Osteocyte (in vitro differentiated cells): ENCODE results near the gene ARHGEF7. TPM values are rescaled to one million over a fixed set of nuclear protein-coding genes. Genes with fewer than 3 reads are reported as not detected.

Experiments
- DNase-seq: peaks from one replicate; pipeline ENCODE4 v3.0.0; 2021; ENCODE audit warnings: mixed read lengths; ENCODE audit not compliant: unreplicated experiment; ENCODE audit errors: extremely low spot score
- H3K27ac Mint-ChIP-seq: one replicate; pipeline ENCODE4 v1.8.0; 2021; ENCODE audit warnings: mild to moderate bottlenecking, mixed read lengths; ENCODE audit not compliant: unreplicated experiment
- H3K27me3 Mint-ChIP-seq: one replicate; pipeline ENCODE4 v1.8.0; 2021; ENCODE audit warnings: mixed read lengths; ENCODE audit not compliant: unreplicated experiment
- H3K36me3 Mint-ChIP-seq: one replicate; pipeline ENCODE4 v1.8.0; 2021; ENCODE audit warnings: mixed read lengths; ENCODE audit not compliant: unreplicated experiment
- H3K4me1 Mint-ChIP-seq: one replicate; pipeline ENCODE4 v1.8.0; 2021; ENCODE audit warnings: mixed read lengths; ENCODE audit not compliant: unreplicated experiment
- H3K4me3 Mint-ChIP-seq: one replicate; pipeline ENCODE4 v1.8.0; 2021; ENCODE audit warnings: mild to moderate bottlenecking, moderate library complexity, mixed read lengths; ENCODE audit not compliant: unreplicated experiment
- H3K9me3 Mint-ChIP-seq: one replicate; pipeline ENCODE4 v1.8.0; 2021; ENCODE audit warnings: mixed read lengths; ENCODE audit not compliant: unreplicated experiment
- total RNA-seq: library from RNA; stranded (reverse); gene quantifications from 2 replicates; pipeline ENCODE4 v1.2.1, GENCODE V29; 2021
- TF ChIP-seq, protein P1 (sequence below): fragments of 200-600 bp; sonication (generic); IDR thresholded peaks from 2 replicates; pipeline ENCODE4 v1.5.0; 2021; ENCODE audit warnings: antibody characterized with exemption, mild to moderate bottlenecking, moderate library complexity

ARHGEF7 gene
- total RNA-seq, 1 donor from 2014 or later = 125 TPM

- H3K4me3 Mint-ChIP-seq = no peak overlapping the region
- no peaks in the 10 kb centered on the region for H3K9me3 Mint-ChIP-seq
- no peaks in the 10 kb centered on the region for H3K27me3 Mint-ChIP-seq
- TF ChIP-seq, protein P1, sequence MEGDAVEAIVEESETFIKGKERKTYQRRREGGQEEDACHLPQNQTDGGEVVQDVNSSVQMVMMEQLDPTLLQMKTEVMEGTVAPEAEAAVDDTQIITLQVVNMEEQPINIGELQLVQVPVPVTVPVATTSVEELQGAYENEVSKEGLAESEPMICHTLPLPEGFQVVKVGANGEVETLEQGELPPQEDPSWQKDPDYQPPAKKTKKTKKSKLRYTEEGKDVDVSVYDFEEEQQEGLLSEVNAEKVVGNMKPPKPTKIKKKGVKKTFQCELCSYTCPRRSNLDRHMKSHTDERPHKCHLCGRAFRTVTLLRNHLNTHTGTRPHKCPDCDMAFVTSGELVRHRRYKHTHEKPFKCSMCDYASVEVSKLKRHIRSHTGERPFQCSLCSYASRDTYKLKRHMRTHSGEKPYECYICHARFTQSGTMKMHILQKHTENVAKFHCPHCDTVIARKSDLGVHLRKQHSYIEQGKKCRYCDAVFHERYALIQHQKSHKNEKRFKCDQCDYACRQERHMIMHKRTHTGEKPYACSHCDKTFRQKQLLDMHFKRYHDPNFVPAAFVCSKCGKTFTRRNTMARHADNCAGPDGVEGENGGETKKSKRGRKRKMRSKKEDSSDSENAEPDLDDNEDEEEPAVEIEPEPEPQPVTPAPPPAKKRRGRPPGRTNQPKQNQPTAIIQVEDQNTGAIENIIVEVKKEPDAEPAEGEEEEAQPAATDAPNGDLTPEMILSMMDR = no peak
- peak overlapping the region; percentile 85 for H3K27ac Mint-ChIP-seq
- peaks cover 58% of the 10 kb centered on the region for H3K36me3 Mint-ChIP-seq
- DNase-seq = no peak
- H3K4me1 Mint-ChIP-seq = peaks cover 47% of the 10 kb centered on the region
Observed at GRCh38 chr13:111251646-111252445, 136.7 kb downstream of the ARHGEF7 start.

DNA sequence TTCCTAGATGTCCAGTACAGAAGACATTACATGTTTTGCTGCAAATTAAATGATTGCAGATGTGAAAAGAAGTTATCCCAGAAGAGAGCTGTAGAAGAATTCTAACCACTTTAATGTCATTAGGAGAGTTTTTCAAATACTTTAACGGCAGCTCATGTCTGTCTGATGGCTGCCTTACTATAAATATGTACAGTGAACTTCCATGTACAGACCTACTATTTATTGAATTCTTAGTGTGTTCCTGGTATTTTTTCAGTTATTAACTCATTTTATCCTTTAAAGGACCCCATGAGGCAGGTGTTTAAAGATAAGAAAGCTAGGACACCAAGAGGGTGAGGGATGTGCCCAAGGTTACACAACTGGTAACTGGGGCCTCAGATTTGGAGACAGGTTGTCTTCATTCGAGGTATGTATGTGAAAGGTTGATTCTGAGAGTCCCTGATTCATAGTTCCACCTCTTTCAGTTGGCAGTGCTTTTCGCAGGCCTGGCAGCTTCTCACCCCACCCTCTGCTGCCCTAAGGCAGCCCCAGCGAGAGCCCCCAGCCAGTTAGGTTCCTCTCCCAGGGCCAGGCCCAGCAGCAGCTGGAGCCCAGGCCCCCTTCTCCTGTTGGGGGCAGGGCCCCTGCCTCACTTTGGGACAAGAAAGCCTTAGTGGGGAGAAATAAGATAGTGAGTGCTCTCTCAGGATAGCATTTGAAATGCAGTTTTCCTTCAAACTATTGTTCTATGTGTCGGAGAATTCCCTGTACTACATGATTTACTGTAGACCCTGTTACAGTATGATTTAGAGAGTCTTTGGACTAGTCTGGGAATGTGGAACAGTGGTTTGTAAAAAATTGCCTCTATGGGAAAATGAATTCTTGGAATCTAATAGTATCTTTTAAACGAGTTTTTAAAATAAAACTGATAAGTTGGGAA lies 137.6 kb downstream of the ARHGEF7 start:
- Mint-ChIP-seq H3K4me3 (no peak overlapping the region), H3K27ac (peak overlapping the region; percentile 85), H3K27me3 (no peaks in the 10 kb centered on the region), H3K9me3 (no peaks in the 10 kb centered on the region), H3K36me3 (peaks cover 55% of the 10 kb centered on the region), H3K4me1 (peaks cover 44% of the 10 kb centered on the region)
- DNase-seq = peak; percentile 70
- TF ChIP-seq, protein P1 = no peak

- Mint-ChIP-seq H3K27me3 (no peaks in the 10 kb centered on the region), H3K9me3 (no peaks in the 10 kb centered on the region), H3K27ac (peak overlapping the region; percentile 76), H3K36me3 (peaks cover 55% of the 10 kb centered on the region), H3K4me3 (no peak overlapping the region), H3K4me1 (peaks cover 38% of the 10 kb centered on the region)
- peak; percentile 64 for DNase-seq
- TF ChIP-seq, protein P1 = no peak
Observed at GRCh38 chr13:111253365-111253872, 138.3 kb downstream of the ARHGEF7 start.

GRCh38 chr13:111255228-111255790 lies 140.2 kb downstream of the ARHGEF7 start:
- Mint-ChIP-seq H3K27ac (no peak overlapping the region), H3K4me3 (no peak overlapping the region), H3K4me1 (peaks cover 34% of the 10 kb centered on the region), H3K9me3 (peaks cover 9% of the 10 kb centered on the region), H3K36me3 (peaks cover 61% of the 10 kb centered on the region), H3K27me3 (no peaks in the 10 kb centered on the region)
- TF ChIP-seq, protein P1 = no peak
- DNase-seq = peak; percentile 56
